GM10248 (cell line): Measurements from ENCODE around the gene ABLIM1.

ENCODE experiments used
- CTCF ChIA-PET: fragments of 300-600 bp; sonication (Branson Sonifier 250); formaldehyde crosslinking; extraction: SDS; loops from one replicate; lab custom pipeline; 2021; ENCODE audit warnings: antibody characterized with exemption; lab: Yijun Ruan, JAX
- POLR2A ChIA-PET: fragments of 350-650 bp; sonication (Branson Sonifier 250); formaldehyde crosslinking; extraction: SDS; loops from one replicate; lab custom pipeline; 2020; ENCODE audit warnings: antibody characterized with exemption; lab: Yijun Ruan, JAX
- DNase-seq: peaks from one replicate; pipeline ENCODE4 v3.0.0; 2012; ENCODE audit errors: extremely low spot score
- CTCF ChIP-seq: IDR thresholded peaks from 2 replicates; pipeline ENCODE4 v1.5.1; 2012; ENCODE audit warnings: mild to moderate bottlenecking, low read depth; ENCODE audit errors: extremely low read depth, missing control alignments, control extremely low read depth

ABLIM1 gene

GRCh38 chr10:114517368-114518250 lies 140.5 kb downstream of the ABLIM1 start:
- ChIA-PET POLR2A (interaction anchor here (0.6 kb wide), 1 partner anchor 1834 kb away, joined by 5 read pairs; no protein-coding TSS in a partner anchor), CTCF (interaction anchor here (0.6 to 7.7 kb wide), 9 partner anchors 9 to 199 kb away, joined by 3 to 66 read pairs (median 3); no protein-coding TSS in a partner anchor)
- TF ChIP-seq CTCF, result no peak
- DNase-seq, result no peak

GRCh38 chr10:114516356-114516755 lies 141.7 kb downstream of the ABLIM1 start:
- no peak for DNase-seq
- TF ChIP-seq CTCF, result no peak
- ChIA-PET CTCF (interaction anchor here (0.8 to 7.7 kb wide), 5 partner anchors 10 to 45 kb away, joined by 3 to 66 read pairs (median 4); no protein-coding TSS in a partner anchor), POLR2A (no interaction called here)

GRCh38 chr10:114515298-114515914 lies 142.7 kb downstream of the ABLIM1 start:
- CTCF ChIA-PET, result interaction anchor here (1.0 to 7.7 kb wide), 7 partner anchors 8 to 831 kb away, joined by 3 to 66 read pairs (median 4); no protein-coding TSS in a partner anchor
- POLR2A ChIA-PET, result no interaction called here
- no peak for DNase-seq
- TF ChIP-seq CTCF, result no peak

- POLR2A ChIA-PET, result no interaction called here
- no peak for DNase-seq
- TF ChIP-seq CTCF, result no peak
- CTCF ChIA-PET, result no interaction called here
These were observed 144.7 kb downstream of the ABLIM1 start for GRCh38 chr10:114513381-114513792.

- ChIA-PET CTCF (no interaction called here), POLR2A (no interaction called here)
- TF ChIP-seq CTCF, result no peak
- DNase-seq, result no peak
These were observed 146.2 kb downstream of the ABLIM1 start for GRCh38 chr10:114511881-114512280.

- no peak for TF ChIP-seq CTCF
- ChIA-PET POLR2A (no interaction called here), CTCF (interaction anchor here (1.5 to 2.2 kb wide), 2 partner anchors 11 to 187 kb away, joined by 4 to 12 read pairs; no protein-coding TSS in a partner anchor)
- DNase-seq, result no peak
These were observed 149.7 kb downstream of the ABLIM1 start for GRCh38 chr10:114508376-114508775.
